GM23338 (cell line): ENCODE results near the gene CMSS1. TPM values are rescaled to one million over a fixed set of nuclear protein-coding genes. Genes with fewer than 3 reads are reported as not detected.

Experiments
- ATAC-seq: fragments of 200-7000 bp; cut with Tn5 transposase; 3 replicates; pipeline ENCODE4 v1.9.1; 2020
- DNase-seq: peaks from one replicate; pipeline ENCODE4 v3.0.0-alpha.2; 2015; ENCODE audit warnings: low spot score
- H2AFZ ChIP-seq: fragments of 200-600 bp; sonication (generic); 2 replicates; pipeline ENCODE4 v1.8.0; 2016; ENCODE audit warnings: antibody characterized with exemption, mild to moderate bottlenecking, moderate library complexity
- H3F3A ChIP-seq: fragments of 200-600 bp; sonication (generic); replicated peaks from 2 replicates; pipeline ENCODE4 v1.8.0; 2017; ENCODE audit warnings: antibody characterized with exemption, mixed run types, low read depth
- H3K27ac ChIP-seq: fragments of 200-600 bp; sonication (generic); 2 replicates; pipeline ENCODE4 v1.6.1; 2016; ENCODE audit warnings: low read depth
- H3K27me3 ChIP-seq: fragments of 200-600 bp; sonication (generic); 2 replicates; pipeline ENCODE4 v1.8.0; 2016; ENCODE audit warnings: mild to moderate bottlenecking, mixed run types, moderate library complexity; ENCODE audit not compliant: insufficient read depth
- H3K36me3 ChIP-seq: fragments of 200-600 bp; sonication (generic); 2 replicates; pipeline ENCODE4 v1.8.0; 2016; ENCODE audit warnings: mild to moderate bottlenecking; ENCODE audit not compliant: insufficient read depth
- H3K4me1 ChIP-seq: fragments of 200-600 bp; sonication (generic); 2 replicates; pipeline ENCODE4 v1.8.0; 2016; ENCODE audit warnings: mild to moderate bottlenecking, moderate library complexity; ENCODE audit not compliant: insufficient read depth
- H3K4me2 ChIP-seq: fragments of 200-600 bp; sonication (generic); 2 replicates; pipeline ENCODE4 v1.7.1; 2017; ENCODE audit warnings: mixed run types
- H3K4me3 ChIP-seq: fragments of 200-600 bp; sonication (generic); 2 replicates; pipeline ENCODE4 v1.6.1; 2016; ENCODE audit warnings: mixed run types
- H3K79me2 ChIP-seq: fragments of 200-600 bp; sonication (generic); replicated peaks from 2 replicates; pipeline ENCODE4 v1.8.0; 2017; ENCODE audit warnings: mild to moderate bottlenecking; ENCODE audit not compliant: insufficient read depth
- H3K9me2 ChIP-seq: fragments of 200-600 bp; sonication (generic); 2 replicates; pipeline ENCODE4 v1.8.0; 2017; ENCODE audit not compliant: insufficient read depth
- H4K20me1 ChIP-seq: fragments of 200-600 bp; sonication (generic); replicated peaks from 2 replicates; pipeline ENCODE4 v1.8.0; 2017; ENCODE audit warnings: mild to moderate bottlenecking; ENCODE audit not compliant: insufficient read depth
- H3K27ac Mint-ChIP-seq: 2 replicates; pipeline ENCODE4 v1.8.0; 2020; ENCODE audit warnings: inconsistent platforms, mild to moderate bottlenecking, moderate library complexity, mixed read lengths
- H3K27me3 Mint-ChIP-seq: 3 replicates; pipeline ENCODE4 v1.8.0; 2022; ENCODE audit warnings: low read depth, mild to moderate bottlenecking, moderate library complexity, mixed read lengths, inconsistent platforms; ENCODE audit not compliant: insufficient read depth, poor library complexity
- H3K36me3 Mint-ChIP-seq: 3 replicates; pipeline ENCODE4 v1.8.0; 2021; ENCODE audit warnings: low read depth, mild to moderate bottlenecking, inconsistent platforms, moderate library complexity, mixed read lengths
- H3K4me1 Mint-ChIP-seq: 3 replicates; pipeline ENCODE4 v1.8.0; 2020; ENCODE audit warnings: mild to moderate bottlenecking, inconsistent platforms, mixed read lengths
- H3K4me3 Mint-ChIP-seq: 3 replicates; pipeline ENCODE4 v1.8.0; 2021; ENCODE audit warnings: moderate library complexity, mild to moderate bottlenecking, inconsistent platforms, mixed read lengths
- H3K9me3 Mint-ChIP-seq: 3 replicates; pipeline ENCODE4 v1.8.0; 2020; ENCODE audit warnings: moderate library complexity, mild to moderate bottlenecking, inconsistent platforms, mixed read lengths
- CREB1 ChIP-seq: fragments of 250-450 bp; sonication (Bioruptor Pico); IDR thresholded peaks from 2 replicates; pipeline ENCODE4 v1.5.0; 2020; ENCODE audit warnings: low read depth, mild to moderate bottlenecking, moderate library complexity
- CTCF ChIP-seq, 2 experiments: fragments of 200-600 bp in 1 of 2; sonication (generic) in 1 of 2; conservative IDR thresholded peaks; 2 replicates each; pipeline versions ENCODE4 v1.5.1 to v1.6.1; 2016 to 2017; ENCODE audit warnings: antibody characterized with exemption in 2 of 2, low read depth in 2 of 2, mild to moderate bottlenecking in 2 of 2, moderate library complexity in 1 of 2
- ETS1 ChIP-seq: IDR thresholded peaks from 2 replicates; pipeline ENCODE4 v1.6.1; 2016; ENCODE audit warnings: antibody characterized with exemption
- EZH2 ChIP-seq: fragments of 200-600 bp; sonication (generic); IDR thresholded peaks from one replicate; pipeline ENCODE4 v1.8.0; 2017; ENCODE audit warnings: antibody characterized with exemption, mild to moderate bottlenecking, low read depth; ENCODE audit not compliant: unreplicated experiment
- EZH2phosphoT487 ChIP-seq: fragments of 200-600 bp; sonication (generic); IDR thresholded peaks from one replicate; pipeline ENCODE4 v1.8.1; 2018; ENCODE audit warnings: antibody characterized with exemption; ENCODE audit not compliant: unreplicated experiment
- JUNB ChIP-seq: IDR thresholded peaks from one replicate; pipeline ENCODE4 v1.6.1; 2016; ENCODE audit warnings: antibody characterized with exemption; ENCODE audit not compliant: unreplicated experiment
- NANOG ChIP-seq: IDR thresholded peaks from 2 replicates; pipeline ENCODE4 v1.6.1; 2016; ENCODE audit warnings: antibody characterized with exemption, borderline replicate concordance
- POLR2AphosphoS5 ChIP-seq: IDR thresholded peaks from 2 replicates; pipeline ENCODE4 v1.6.1; 2016; ENCODE audit warnings: antibody characterized with exemption, low read depth
- REST ChIP-seq: IDR thresholded peaks from one replicate; pipeline ENCODE4 v1.6.1; 2018; ENCODE audit warnings: antibody characterized with exemption; ENCODE audit not compliant: unreplicated experiment
- STAT1 ChIP-seq: IDR thresholded peaks from one replicate; pipeline ENCODE4 v1.6.1; 2016; ENCODE audit warnings: antibody characterized with exemption; ENCODE audit not compliant: unreplicated experiment
- ZNF114 ChIP-seq: fragments of 250-450 bp; sonication (Bioruptor Pico); IDR thresholded peaks from 2 replicates; pipeline ENCODE4 v1.5.0; 2020; ENCODE audit warnings: mild to moderate bottlenecking, moderate library complexity
- ZNF331 ChIP-seq: fragments of 250-450 bp; sonication (Bioruptor Pico); IDR thresholded peaks from 2 replicates; pipeline ENCODE4 v1.5.0; 2020; ENCODE audit warnings: low read depth, mild to moderate bottlenecking, moderate library complexity
- ZNF462 ChIP-seq: fragments of 250-450 bp; sonication (Bioruptor Pico); IDR thresholded peaks from 2 replicates; pipeline ENCODE4 v1.5.0; 2020; ENCODE audit warnings: mild to moderate bottlenecking, moderate library complexity
- polyA plus RNA-seq: library from polyadenylated mRNA; unstranded; fragments of >200 nt; fragmentation: Nextera tagmentation; extraction: Ambion mirVana; gene quantifications from 2 replicates; pipeline ENCODE4 v1.2.1, GENCODE V29; 2016
- total RNA-seq: library from RNA; depleted of rRNA; stranded (reverse); fragments of >200 nt; shearing (Covaris generic); gene quantifications from 2 replicates; pipeline ENCODE4 v1.2.3, GENCODE V29; 2014

Gene CMSS1
- total and polyA plus RNA-seq, 2 experiments from 2014 or later: 39.4 to 187 TPM

GRCh38 chr3:100053951-100054620 lies 236.4 kb downstream of the CMSS1 start:
- Histone ChIP-seq H3K27ac (no peak overlapping the region), H2AFZ (no peak overlapping the region), H3K9me2 (no peaks in the 10 kb centered on the region), H3F3A (no peaks in the 10 kb centered on the region), H4K20me1 (no peaks in the 10 kb centered on the region), H3K27me3 (no peaks in the 10 kb centered on the region), H3K4me2 (no peak overlapping the region; the same call in 1 of the 2 replicates), H3K79me2 (no peaks in the 10 kb centered on the region), H3K4me3 (no peak overlapping the region), H3K4me1 (peaks cover 9% of the 10 kb centered on the region), H3K36me3 (no peaks in the 10 kb centered on the region)
- Mint-ChIP-seq H3K27me3 (no peaks in the 10 kb centered on the region), H3K36me3 (no peaks in the 10 kb centered on the region; the same call in 2 of the 3 replicates), H3K4me3 (no peak overlapping the region), H3K9me3 (0 out of 3 replicates have a peak, but pooled peaks cover 2% of the 10 kb centered on the region), H3K27ac (no peak overlapping the region), H3K4me1 (peaks cover 15% of the 10 kb centered on the region)
- ATAC-seq (no peak), DNase-seq (no peak)
- TF ChIP-seq REST: no peak
- TF ChIP-seq ZNF331: no peak
- TF ChIP-seq CTCF (conservative IDR thresholded peaks at IDR 0.05; ENCODE audit: low read depth in 2 of 2): no peak
- TF ChIP-seq JUNB: no peak
- no peak for TF ChIP-seq NANOG
- no peak for TF ChIP-seq POLR2AphosphoS5
- TF ChIP-seq ZNF114 (CRISPR knock-in tag): no peak
- no peak for TF ChIP-seq ZNF462 (CRISPR knock-in tag)
- TF ChIP-seq CREB1 (CRISPR knock-in tag): no peak
- TF ChIP-seq EZH2: no peak
- TF ChIP-seq EZH2phosphoT487: no peak
- TF ChIP-seq ETS1: no peak
- no peak for TF ChIP-seq STAT1
